SK-N-SH (cell line): ENCODE results near the gene TCF12.

Experiments
- GABPA ChIP-seq: IDR thresholded peaks from 2 replicates; pipeline ENCODE4 v1.4.0; 2012; ENCODE audit warnings: low read depth, mild to moderate bottlenecking
- POLR2AphosphoS5 ChIP-seq: IDR thresholded peaks from 2 replicates; pipeline ENCODE4 v1.6.1; 2012; ENCODE audit warnings: low read depth, low read length
- TF ChIP-seq, protein P1 (sequence below): fragments of 200-600 bp; sonication (generic); IDR thresholded peaks from 2 replicates; pipeline ENCODE4 v1.6.1; 2017; ENCODE audit warnings: antibody characterized with exemption, mild to moderate bottlenecking, moderate library complexity

DNA sequence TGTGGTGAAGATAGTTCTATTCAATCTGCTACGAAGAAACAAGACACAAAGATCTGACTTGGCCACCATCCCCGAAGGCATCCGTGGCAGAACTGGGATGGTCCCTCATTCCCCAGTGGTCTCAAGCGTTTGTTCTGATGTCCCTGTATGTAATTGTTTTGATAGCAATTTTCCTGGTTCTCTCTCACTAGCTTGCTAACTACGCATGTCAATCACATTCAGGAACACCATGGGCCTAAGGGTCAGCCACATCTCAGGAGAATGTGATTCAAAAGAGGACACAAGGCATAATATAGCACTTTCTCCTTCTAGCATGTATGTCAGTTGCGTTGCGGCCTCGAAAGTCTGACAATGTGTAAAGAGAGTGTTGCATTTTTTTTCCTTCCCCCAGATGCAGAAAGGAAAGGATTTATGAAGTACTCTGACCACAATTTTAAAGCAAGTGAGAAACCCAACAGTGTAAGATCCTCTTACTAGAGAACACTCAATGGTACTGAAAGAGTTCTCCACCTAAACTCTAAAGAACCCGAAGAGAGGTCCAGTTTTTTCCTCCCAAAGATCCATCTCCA, 32.0 kb upstream of the TCF12 start:
- TF ChIP-seq, protein P1, sequence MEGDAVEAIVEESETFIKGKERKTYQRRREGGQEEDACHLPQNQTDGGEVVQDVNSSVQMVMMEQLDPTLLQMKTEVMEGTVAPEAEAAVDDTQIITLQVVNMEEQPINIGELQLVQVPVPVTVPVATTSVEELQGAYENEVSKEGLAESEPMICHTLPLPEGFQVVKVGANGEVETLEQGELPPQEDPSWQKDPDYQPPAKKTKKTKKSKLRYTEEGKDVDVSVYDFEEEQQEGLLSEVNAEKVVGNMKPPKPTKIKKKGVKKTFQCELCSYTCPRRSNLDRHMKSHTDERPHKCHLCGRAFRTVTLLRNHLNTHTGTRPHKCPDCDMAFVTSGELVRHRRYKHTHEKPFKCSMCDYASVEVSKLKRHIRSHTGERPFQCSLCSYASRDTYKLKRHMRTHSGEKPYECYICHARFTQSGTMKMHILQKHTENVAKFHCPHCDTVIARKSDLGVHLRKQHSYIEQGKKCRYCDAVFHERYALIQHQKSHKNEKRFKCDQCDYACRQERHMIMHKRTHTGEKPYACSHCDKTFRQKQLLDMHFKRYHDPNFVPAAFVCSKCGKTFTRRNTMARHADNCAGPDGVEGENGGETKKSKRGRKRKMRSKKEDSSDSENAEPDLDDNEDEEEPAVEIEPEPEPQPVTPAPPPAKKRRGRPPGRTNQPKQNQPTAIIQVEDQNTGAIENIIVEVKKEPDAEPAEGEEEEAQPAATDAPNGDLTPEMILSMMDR: no peak
- TF ChIP-seq POLR2AphosphoS5 (no peak), GABPA (no peak)
